A172 (cell line): ENCODE measurements around the gene ATP6V0A4. TPM values are rescaled to one million over a fixed set of nuclear protein-coding genes. Genes with fewer than 3 reads are reported as not detected.
"Not testable (repeated sequence)": the region's sequence is repeated elsewhere in the genome, so short reads cannot be mapped to it uniquely, and the experiment has no call there.

Experiments used
- DNase-seq: peaks from one replicate; pipeline ENCODE4 v3.0.0-alpha.2; 2015; ENCODE audit warnings: low spot score
- total RNA-seq: library from RNA; depleted of rRNA; stranded (reverse); fragments of >200 nt; shearing (Covaris generic); gene quantifications from 2 replicates; pipeline ENCODE4 v1.2.3, GENCODE V29; 2014

The ATP6V0A4 gene
- total RNA-seq, 1 experiment from 2014 or later, result 1.3 TPM

- no peak for DNase-seq
Measured at GRCh38 chr7:138700857-138701536, 97.0 kb downstream of the ATP6V0A4 start, which contains the start of gene SVOPL. TSS of gene SVOPL (minus strand) at chr7:138701362. CDS start at chr7:138679045, 22,317 bp downstream.

GRCh38 chr7:138699661-138700060 lies 98.3 kb downstream of the ATP6V0A4 start:
- no peak for DNase-seq

- DNase-seq, result no peak
Measured at GRCh38 chr7:138698281-138698680, 99.7 kb downstream of the ATP6V0A4 start.

GRCh38 chr7:138697535-138698182 lies 100.3 kb downstream of the ATP6V0A4 start:
- DNase-seq, result no peak

- not testable (repeated sequence) for DNase-seq
Measured at GRCh38 chr7:138695776-138696175, 102.2 kb downstream of the ATP6V0A4 start.

GRCh38 chr7:138695106-138695505 lies 102.9 kb downstream of the ATP6V0A4 start:
- DNase-seq, result no peak

GRCh38 chr7:138691178-138691577 lies 106.8 kb downstream of the ATP6V0A4 start:
- DNase-seq, result no peak

GRCh38 chr7:138690495-138690894 lies 107.5 kb downstream of the ATP6V0A4 start:
- DNase-seq, result no peak

- DNase-seq, result not testable (repeated sequence)
Measured at GRCh38 chr7:138688037-138688436, 110.0 kb downstream of the ATP6V0A4 start.

- DNase-seq, result peak; percentile 36
Measured at GRCh38 chr7:138684340-138684739, 113.7 kb downstream of the ATP6V0A4 start.

- no peak for DNase-seq
Measured at GRCh38 chr7:138679793-138680192, 118.2 kb downstream of the ATP6V0A4 start.

GRCh38 chr7:138670594-138670993 lies 127.4 kb downstream of the ATP6V0A4 start:
- no peak for DNase-seq

GRCh38 chr7:138669364-138669763 lies 128.6 kb downstream of the ATP6V0A4 start:
- no peak for DNase-seq

GRCh38 chr7:138668946-138669345 lies 129.1 kb downstream of the ATP6V0A4 start:
- DNase-seq, result no peak

- no peak for DNase-seq
Measured at GRCh38 chr7:138668229-138668596, 129.8 kb downstream of the ATP6V0A4 start.

- no peak for DNase-seq
Measured at GRCh38 chr7:138667535-138668228, 130.3 kb downstream of the ATP6V0A4 start.

GRCh38 chr7:138666385-138666784 lies 131.6 kb downstream of the ATP6V0A4 start:
- peak; percentile 21 for DNase-seq

GRCh38 chr7:138665669-138666140 lies 132.3 kb downstream of the ATP6V0A4 start:
- no peak for DNase-seq

GRCh38 chr7:138665249-138665648 lies 132.7 kb downstream of the ATP6V0A4 start:
- DNase-seq, result no peak

- DNase-seq, result no peak
Measured at GRCh38 chr7:138663725-138664710, 134.0 kb downstream of the ATP6V0A4 start.

- no peak for DNase-seq
Measured at GRCh38 chr7:138662991-138663320, 135.0 kb downstream of the ATP6V0A4 start.
